ENCODE results near the gene MFNG.

- TF ChIP-seq GATA2 (IDR thresholded peaks at IDR 0.05; ENCODE audit: low read depth, low read length) (no peak), GATA3 (IDR thresholded peaks at IDR 0.05; ENCODE audit: low read depth, low read length) (no peak)
Observed at GRCh38 chr22:37518509-37519267, 32.5 kb upstream of the MFNG start.
